SJSA1 (cell line): ENCODE results near the gene PPARG. TPM values are rescaled to one million over a fixed set of nuclear protein-coding genes. Genes with fewer than 3 reads are reported as not detected.
A peak's percentile ranks its signal among the peaks of the same experiment; 100 is the strongest.
"Not testable (repeated sequence)": the region's sequence is repeated elsewhere in the genome, so short reads cannot be mapped to it uniquely, and the experiment has no call there.

Source experiments
- DNase-seq, 2 experiments: peaks; one replicate each; pipeline ENCODE4 v3.0.0-alpha.2; 2015 to 2020; ENCODE audit warnings: low spot score in 2 of 2, low read depth in 1 of 2
- H3K27ac ChIP-seq: fragments of 250-450 bp; sonication (Bioruptor Pico); 2 replicates; pipeline ENCODE4 v1.5.1; 2020; ENCODE audit warnings: mild to moderate bottlenecking, moderate library complexity
- H3K27me3 ChIP-seq: fragments of 250-450 bp; sonication (Bioruptor Pico); replicated peaks from 2 replicates; pipeline ENCODE4 v1.5.1; 2020; ENCODE audit warnings: mild to moderate bottlenecking, moderate library complexity
- H3K36me3 ChIP-seq: fragments of 250-450 bp; sonication (Bioruptor Pico); 2 replicates; pipeline ENCODE4 v1.5.1; 2020; ENCODE audit warnings: mild to moderate bottlenecking
- H3K4me1 ChIP-seq: fragments of 250-450 bp; sonication (Bioruptor Pico); replicated peaks from 2 replicates; pipeline ENCODE4 v1.6.1; 2021; ENCODE audit warnings: mild to moderate bottlenecking
- H3K4me3 ChIP-seq: fragments of 250-450 bp; sonication (Bioruptor Pico); 2 replicates; pipeline ENCODE4 v1.5.1; 2020; ENCODE audit warnings: mild to moderate bottlenecking
- H3K9me3 ChIP-seq: fragments of 250-450 bp; sonication (Bioruptor Pico); replicated peaks from 2 replicates; pipeline ENCODE4 v1.5.1; 2020; ENCODE audit warnings: mild to moderate bottlenecking
- total RNA-seq: library from RNA; depleted of rRNA; stranded (reverse); fragments of >200 nt; shearing (Covaris generic); gene quantifications from 2 replicates; pipeline ENCODE4 v1.2.3, GENCODE V29; 2014

Gene PPARG
- total RNA-seq, 1 experiment from 2014 or later: 0.39 TPM

DNA sequence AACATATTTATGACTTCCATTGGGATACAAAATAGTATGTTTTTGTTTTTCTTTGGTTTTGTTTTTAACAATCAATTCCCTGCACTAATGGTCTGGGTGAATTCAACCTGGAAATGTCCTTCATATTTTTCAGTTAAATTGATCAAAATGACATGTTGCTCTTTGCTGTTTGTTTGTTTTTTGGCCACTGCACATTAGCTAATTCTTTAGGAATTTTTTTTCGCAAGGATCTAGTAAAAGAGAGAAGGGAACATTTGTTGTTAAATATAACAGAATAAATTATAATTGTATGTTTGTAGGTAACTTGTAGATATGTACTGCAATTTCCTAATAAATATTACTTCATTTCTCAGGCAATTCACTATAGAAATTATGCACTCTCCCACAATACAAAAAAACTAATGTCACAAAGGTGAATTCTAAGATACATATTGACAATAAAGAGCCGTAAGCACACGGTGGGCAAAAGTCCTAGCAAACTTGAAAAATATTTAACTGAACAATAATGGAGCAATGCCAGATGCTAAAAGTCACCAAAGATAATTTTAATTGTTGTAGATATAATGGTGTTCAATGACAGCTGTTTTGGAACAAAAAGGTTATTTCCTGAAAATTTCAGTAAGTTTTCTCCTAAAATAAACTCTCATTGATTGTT lies 21.4 kb upstream of the PPARG start:
- Histone ChIP-seq H3K27me3 (no peaks in the 10 kb centered on the region), H3K9me3 (no peaks in the 10 kb centered on the region), H3K36me3 (no peaks in the 10 kb centered on the region), H3K27ac (no peak overlapping the region), H3K4me1 (no peaks in the 10 kb centered on the region), H3K4me3 (no peak overlapping the region)
- no peak for DNase-seq

- Histone ChIP-seq H3K27ac (no peak overlapping the region), H3K36me3 (no peaks in the 10 kb centered on the region), H3K9me3 (no peaks in the 10 kb centered on the region), H3K27me3 (no peaks in the 10 kb centered on the region), H3K4me3 (no peak overlapping the region), H3K4me1 (no peaks in the 10 kb centered on the region)
- no peak for DNase-seq
Observed at GRCh38 chr3:12268049-12268735, 20.7 kb upstream of the PPARG start.

GRCh38 chr3:12270976-12271375 lies 17.9 kb upstream of the PPARG start:
- no peaks in the 10 kb centered on the region for H3K4me1 ChIP-seq
- H3K27ac ChIP-seq: no peak overlapping the region
- no peaks in the 10 kb centered on the region for H3K9me3 ChIP-seq
- no peak for DNase-seq
- no peaks in the 10 kb centered on the region for H3K36me3 ChIP-seq
- H3K27me3 ChIP-seq: no peaks in the 10 kb centered on the region
- no peak overlapping the region for H3K4me3 ChIP-seq

DNA sequence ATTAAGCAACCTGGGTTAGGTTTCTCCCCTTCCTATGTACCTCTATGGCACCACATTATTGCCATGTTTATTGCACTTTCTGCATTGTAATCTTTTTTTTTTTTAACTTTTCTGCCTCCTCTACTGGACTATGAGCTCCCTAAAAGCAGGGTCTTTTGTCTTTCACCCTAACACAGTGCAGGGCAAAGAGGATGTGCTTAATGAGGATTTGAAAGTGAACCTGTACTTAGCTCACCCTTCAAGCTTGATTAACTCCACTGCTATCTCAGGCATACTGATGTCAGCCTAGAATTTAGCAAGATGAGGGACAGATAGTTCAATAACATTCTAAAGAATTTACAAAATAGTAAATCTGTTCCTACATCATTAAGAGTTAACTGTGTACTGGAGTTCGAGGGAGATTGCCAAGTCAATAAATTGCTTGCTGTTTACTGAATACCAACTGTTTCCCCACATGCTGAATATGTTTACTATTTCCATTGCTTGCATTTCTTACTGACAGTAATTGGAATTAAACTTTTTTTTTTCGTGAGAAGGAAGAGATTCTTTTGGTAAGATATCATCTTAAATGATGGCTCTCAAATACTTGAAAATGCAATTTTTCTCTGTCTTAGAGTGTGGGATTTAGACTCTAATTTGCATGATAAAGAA lies 15.7 kb upstream of the PPARG start:
- Histone ChIP-seq H3K4me1 (0 out of 2 replicates have a peak, but pooled peaks cover 3% of the 10 kb centered on the region), H3K9me3 (no peaks in the 10 kb centered on the region), H3K36me3 (no peaks in the 10 kb centered on the region), H3K4me3 (no peak overlapping the region), H3K27ac (no peak overlapping the region), H3K27me3 (no peaks in the 10 kb centered on the region)
- no peak for DNase-seq

- H3K9me3 ChIP-seq: no peaks in the 10 kb centered on the region
- no peaks in the 10 kb centered on the region for H3K27me3 ChIP-seq
- DNase-seq: no peak
- peaks cover 12% of the 10 kb centered on the region; the same call in 1 of the 2 replicates for H3K4me1 ChIP-seq
- H3K36me3 ChIP-seq: no peaks in the 10 kb centered on the region
- H3K27ac ChIP-seq: no peak overlapping the region
- H3K4me3 ChIP-seq: no peak overlapping the region
Observed at GRCh38 chr3:12275974-12276650, 12.8 kb upstream of the PPARG start.

DNA sequence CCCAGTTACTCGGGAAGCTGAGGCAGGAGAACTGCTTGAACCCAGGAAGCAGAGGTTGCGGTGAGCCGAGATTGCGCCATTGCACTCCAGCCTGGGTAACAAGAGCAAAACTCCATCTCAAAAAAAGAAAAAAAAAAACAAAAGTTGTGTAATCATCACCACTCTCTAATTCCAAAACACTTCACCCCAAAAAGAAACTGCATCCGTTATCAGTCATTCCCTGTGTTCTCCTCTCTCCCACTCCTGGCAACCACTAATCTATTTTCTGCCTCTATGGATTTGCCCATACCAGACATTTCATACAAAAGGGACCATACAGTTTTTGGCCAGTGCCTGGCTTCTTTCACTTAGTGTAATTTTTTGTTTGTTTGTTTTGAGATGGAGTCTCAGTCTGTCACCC lies 12.0 kb upstream of the PPARG start:
- not testable (repeated sequence) for H3K9me3 ChIP-seq, H3K27me3 ChIP-seq, H3K4me3 ChIP-seq, H3K27ac ChIP-seq, H3K36me3 ChIP-seq, DNase-seq
- peaks cover 12% of the 10 kb centered on the region; the same call in 1 of the 2 replicates for H3K4me1 ChIP-seq

- Histone ChIP-seq H3K27ac (no peak overlapping the region), H3K4me3 (no peak overlapping the region), H3K9me3 (no peaks in the 10 kb centered on the region), H3K36me3 (no peaks in the 10 kb centered on the region), H3K4me1 (peaks cover 12% of the 10 kb centered on the region; the same call in 1 of the 2 replicates), H3K27me3 (no peaks in the 10 kb centered on the region)
- no peak for DNase-seq
Observed at GRCh38 chr3:12278566-12278965, 10.3 kb upstream of the PPARG start.

DNA sequence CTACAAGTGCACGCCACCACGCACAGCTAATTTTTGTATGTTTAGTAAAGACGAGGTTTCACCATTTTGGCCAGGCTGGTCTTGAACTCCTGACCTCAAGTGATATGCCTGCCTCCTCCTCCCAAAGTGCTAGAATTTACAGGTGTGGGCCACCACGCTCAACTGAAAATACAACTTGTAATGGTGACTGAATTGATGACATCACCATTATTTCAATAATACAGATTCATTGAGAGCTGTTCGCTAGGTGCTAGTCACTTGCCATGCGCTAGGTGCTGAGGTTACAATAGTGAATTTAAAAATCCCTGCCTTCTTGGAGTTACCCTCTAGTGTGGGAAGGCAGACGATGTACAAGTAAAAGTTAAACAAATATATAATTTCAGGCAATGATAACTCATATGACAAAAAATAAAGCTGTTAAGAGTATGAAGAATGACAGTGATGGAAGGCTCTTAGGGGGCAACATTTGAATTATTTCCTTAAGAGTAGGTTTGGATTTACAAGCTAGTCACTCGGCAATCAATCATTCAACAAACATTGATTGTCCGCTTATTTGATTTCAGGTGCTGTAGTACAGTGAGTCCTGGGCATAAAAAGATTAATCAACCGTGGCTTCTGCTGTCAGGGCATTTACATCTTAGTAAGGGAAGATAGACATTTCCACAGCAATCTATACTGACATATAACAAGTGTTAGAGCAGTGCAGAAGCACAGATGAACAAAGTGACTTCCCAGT lies 9.1 kb upstream of the PPARG start:
- H3K4me3 ChIP-seq: no peak overlapping the region
- no peaks in the 10 kb centered on the region for H3K9me3 ChIP-seq
- no peak for DNase-seq
- H3K36me3 ChIP-seq: no peaks in the 10 kb centered on the region
- peaks cover 12% of the 10 kb centered on the region; the same call in 1 of the 2 replicates for H3K4me1 ChIP-seq
- peaks cover 5% of the 10 kb centered on the region; the same call in 1 of the 2 replicates for H3K27me3 ChIP-seq
- H3K27ac ChIP-seq: no peak overlapping the region

- no peak overlapping the region for H3K4me3 ChIP-seq
- H3K27me3 ChIP-seq: peaks cover 5% of the 10 kb centered on the region
- H3K36me3 ChIP-seq: no peaks in the 10 kb centered on the region
- H3K27ac ChIP-seq: no peak overlapping the region
- H3K9me3 ChIP-seq: no peaks in the 10 kb centered on the region
- H3K4me1 ChIP-seq: peaks cover 12% of the 10 kb centered on the region; the same call in 1 of the 2 replicates
- DNase-seq: peak in 1 of 2 experiments; percentile 18
Observed at GRCh38 chr3:12280357-12280806, 8.5 kb upstream of the PPARG start.

DNA sequence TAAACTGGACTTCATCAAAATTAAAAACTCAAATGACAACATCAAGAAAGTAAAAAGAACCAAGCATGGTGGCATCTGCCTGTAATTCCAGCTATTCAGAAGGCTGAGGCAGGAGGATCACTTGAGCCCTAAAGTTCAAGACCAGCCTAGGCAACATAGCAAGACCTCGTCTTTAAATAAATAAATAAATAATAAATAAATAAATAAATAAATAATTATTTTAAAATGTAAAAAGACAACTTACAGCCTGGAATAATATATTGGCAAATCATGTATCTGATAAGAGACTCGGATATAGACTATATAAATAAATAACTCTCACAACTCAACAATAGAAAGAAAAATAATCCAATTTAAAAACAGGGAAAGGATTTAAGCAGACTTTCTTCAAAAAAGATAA lies 4.3 kb upstream of the PPARG start:
- Histone ChIP-seq H3K4me3 (no peak overlapping the region), H3K27me3 (peaks cover 31% of the 10 kb centered on the region), H3K36me3 (no peaks in the 10 kb centered on the region), H3K4me1 (peaks cover 15% of the 10 kb centered on the region; the same call in 1 of the 2 replicates), H3K9me3 (no peaks in the 10 kb centered on the region), H3K27ac (no peak overlapping the region)
- DNase-seq: no peak

DNA sequence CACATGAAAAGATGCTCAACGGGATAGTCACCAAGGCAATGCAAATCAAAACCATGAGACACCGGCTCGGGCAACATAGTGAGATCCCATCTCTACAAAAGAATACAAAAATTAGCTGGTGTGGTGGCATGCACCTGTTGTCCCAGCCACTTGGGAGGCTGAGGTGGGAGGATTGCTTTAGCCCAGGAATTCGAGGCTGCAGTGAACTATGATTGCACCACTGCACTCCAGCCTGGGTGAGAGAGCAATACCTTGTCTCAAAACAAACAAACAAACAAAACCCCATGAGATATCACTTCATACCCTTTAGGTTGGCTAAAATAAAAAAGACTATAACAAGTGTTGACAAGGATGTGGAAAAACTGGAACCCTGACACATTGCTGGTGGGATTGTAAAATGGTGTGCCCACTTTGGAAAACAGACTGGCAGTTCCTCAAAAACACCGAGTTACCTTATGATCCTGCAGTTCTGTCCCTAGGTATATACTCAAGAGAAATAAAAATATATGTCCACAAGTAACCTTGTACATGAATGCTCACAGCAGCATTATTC lies 3.8 kb upstream of the PPARG start:
- Histone ChIP-seq H3K4me3 (no peak overlapping the region), H3K9me3 (no peaks in the 10 kb centered on the region), H3K27ac (no peak overlapping the region), H3K27me3 (peaks cover 36% of the 10 kb centered on the region), H3K36me3 (no peaks in the 10 kb centered on the region), H3K4me1 (peaks cover 13% of the 10 kb centered on the region; the same call in 1 of the 2 replicates)
- DNase-seq: no peak

DNA sequence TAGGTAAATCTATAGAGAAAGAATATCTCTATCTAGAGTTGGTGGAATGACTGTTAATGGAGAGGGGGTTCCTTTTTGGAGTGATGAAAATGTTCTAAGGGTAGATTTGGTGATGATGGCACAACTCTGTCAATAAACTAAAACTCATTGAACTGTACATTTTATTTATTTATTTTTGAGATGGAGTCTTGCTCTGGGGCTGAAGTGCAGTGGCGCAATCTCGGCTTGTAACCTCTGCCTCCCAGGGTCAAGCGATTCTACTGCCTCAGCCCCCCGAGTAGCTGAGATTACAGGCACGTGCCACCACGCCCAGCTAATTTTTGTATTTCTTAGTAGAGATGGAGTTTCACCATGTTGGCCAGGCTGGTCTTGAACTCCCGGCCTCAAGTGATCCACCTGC lies 3.1 kb upstream of the PPARG start:
- not testable (repeated sequence) for H3K4me1 ChIP-seq, H3K36me3 ChIP-seq, H3K9me3 ChIP-seq, H3K4me3 ChIP-seq, H3K27ac ChIP-seq, DNase-seq
- H3K27me3 ChIP-seq: peaks cover 41% of the 10 kb centered on the region

- H3K27ac ChIP-seq: no peak overlapping the region
- no peak for DNase-seq
- H3K4me1 ChIP-seq: 0 out of 2 replicates have a peak, but pooled peaks cover 6% of the 10 kb centered on the region
- no peaks in the 10 kb centered on the region for H3K9me3 ChIP-seq
- H3K36me3 ChIP-seq: no peaks in the 10 kb centered on the region
- H3K4me3 ChIP-seq: no peak overlapping the region
- H3K27me3 ChIP-seq: peaks cover 41% of the 10 kb centered on the region
Observed at GRCh38 chr3:12286504-12286903, 2.4 kb upstream of the PPARG start.
